ENCODE data around the gene ITGAD.
"Not testable (repeated sequence)": the region's sequence is repeated elsewhere in the genome, so short reads cannot be mapped to it uniquely, and the experiment has no call there.

ITGAD gene

GRCh38 chr16:31413943-31414342 is 20.8 kb downstream of the ITGAD start:
- TF ChIP-seq, protein P1, sequence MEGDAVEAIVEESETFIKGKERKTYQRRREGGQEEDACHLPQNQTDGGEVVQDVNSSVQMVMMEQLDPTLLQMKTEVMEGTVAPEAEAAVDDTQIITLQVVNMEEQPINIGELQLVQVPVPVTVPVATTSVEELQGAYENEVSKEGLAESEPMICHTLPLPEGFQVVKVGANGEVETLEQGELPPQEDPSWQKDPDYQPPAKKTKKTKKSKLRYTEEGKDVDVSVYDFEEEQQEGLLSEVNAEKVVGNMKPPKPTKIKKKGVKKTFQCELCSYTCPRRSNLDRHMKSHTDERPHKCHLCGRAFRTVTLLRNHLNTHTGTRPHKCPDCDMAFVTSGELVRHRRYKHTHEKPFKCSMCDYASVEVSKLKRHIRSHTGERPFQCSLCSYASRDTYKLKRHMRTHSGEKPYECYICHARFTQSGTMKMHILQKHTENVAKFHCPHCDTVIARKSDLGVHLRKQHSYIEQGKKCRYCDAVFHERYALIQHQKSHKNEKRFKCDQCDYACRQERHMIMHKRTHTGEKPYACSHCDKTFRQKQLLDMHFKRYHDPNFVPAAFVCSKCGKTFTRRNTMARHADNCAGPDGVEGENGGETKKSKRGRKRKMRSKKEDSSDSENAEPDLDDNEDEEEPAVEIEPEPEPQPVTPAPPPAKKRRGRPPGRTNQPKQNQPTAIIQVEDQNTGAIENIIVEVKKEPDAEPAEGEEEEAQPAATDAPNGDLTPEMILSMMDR (IDR thresholded peaks at IDR 0.05; ENCODE audit: insufficient read depth, missing control alignments), result no peak
- DNase-seq (ENCODE audit: insufficient read length, low spot score) (no peak), FAIRE-seq (no peak)

GRCh38 chr16:31414706-31415105 is 21.6 kb downstream of the ITGAD start:
- TF ChIP-seq, protein P1 (IDR thresholded peaks at IDR 0.05; ENCODE audit: insufficient read depth, missing control alignments), result no peak
- FAIRE-seq (no peak), DNase-seq (ENCODE audit: insufficient read length, low spot score) (no peak)

DNA sequence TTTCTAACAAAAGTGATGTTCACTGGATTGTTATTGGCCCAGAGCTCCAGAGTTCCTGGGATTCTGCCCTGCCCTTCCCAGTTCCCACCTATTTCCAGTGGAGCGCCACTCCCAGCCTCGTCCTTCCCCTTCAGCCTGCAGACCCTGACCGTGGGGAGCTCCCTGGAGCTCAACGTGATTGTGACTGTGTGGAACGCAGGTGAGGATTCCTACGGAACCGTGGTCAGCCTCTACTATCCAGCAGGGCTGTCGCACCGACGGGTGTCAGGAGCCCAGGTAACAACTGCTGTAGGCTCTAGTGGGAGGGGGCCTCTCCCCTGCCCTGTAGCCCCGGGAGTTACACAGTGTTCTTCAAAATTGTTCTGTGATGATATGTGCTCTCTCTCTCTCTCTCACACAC is 23.2 kb downstream of the ITGAD start:
- TF ChIP-seq, protein P1 (IDR thresholded peaks at IDR 0.05; ENCODE audit: insufficient read depth, missing control alignments), result no peak
- FAIRE-seq (no peak), DNase-seq (ENCODE audit: insufficient read length, low spot score) (no peak)

DNA sequence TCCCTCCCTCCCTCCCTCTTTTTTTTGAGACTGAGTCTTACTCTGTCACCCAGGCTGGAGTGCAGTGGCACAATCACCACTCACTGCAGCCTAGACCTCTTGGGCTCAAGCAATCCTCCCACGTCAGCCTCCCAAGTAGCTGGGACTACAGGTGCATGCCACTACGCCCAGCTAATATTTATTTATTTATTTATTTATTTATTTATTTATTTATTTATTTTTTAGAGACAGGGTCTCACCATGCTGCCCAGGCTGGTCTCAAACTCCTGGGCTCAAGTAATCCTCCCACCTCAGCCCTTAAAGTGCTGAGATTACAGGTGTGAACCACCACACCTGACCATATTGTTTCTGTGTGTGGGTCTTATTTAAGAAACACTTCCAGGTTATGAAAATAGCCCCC is 23.9 kb downstream of the ITGAD start:
- not testable (repeated sequence) for DNase-seq (ENCODE audit: insufficient read length, low spot score); FAIRE-seq

GRCh38 chr16:31417916-31418315 is 24.8 kb downstream of the ITGAD start:
- DNase-seq (ENCODE audit: insufficient read length, low spot score) (no peak), FAIRE-seq (no peak)
- TF ChIP-seq, protein P1 (IDR thresholded peaks at IDR 0.05; ENCODE audit: insufficient read depth, missing control alignments), result no peak

DNA sequence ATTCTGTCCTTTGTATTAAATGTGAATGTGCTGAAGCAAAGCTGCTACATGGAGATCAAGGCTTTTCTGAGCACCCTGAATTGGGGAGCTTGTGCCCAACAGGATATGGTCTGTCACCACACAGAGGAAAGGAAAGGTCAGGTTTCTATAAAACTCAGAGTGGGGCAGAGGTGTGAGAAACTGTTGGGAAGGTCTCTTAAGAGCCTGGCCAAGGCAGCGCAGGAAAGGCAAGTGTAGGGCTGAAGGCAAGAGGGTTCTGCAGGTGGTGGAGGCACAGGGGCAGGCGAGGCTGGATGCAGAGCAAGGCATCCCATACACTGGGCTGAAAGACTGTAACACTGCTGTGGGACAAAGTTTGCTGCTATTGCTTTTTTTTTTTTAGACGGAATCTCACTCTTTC is 26.9 kb downstream of the ITGAD start:
- no peak for DNase-seq (ENCODE audit: insufficient read length, low spot score)
- FAIRE-seq, result no peak
- TF ChIP-seq, protein P1 (IDR thresholded peaks at IDR 0.05; ENCODE audit: insufficient read depth, missing control alignments), result no peak

DNA sequence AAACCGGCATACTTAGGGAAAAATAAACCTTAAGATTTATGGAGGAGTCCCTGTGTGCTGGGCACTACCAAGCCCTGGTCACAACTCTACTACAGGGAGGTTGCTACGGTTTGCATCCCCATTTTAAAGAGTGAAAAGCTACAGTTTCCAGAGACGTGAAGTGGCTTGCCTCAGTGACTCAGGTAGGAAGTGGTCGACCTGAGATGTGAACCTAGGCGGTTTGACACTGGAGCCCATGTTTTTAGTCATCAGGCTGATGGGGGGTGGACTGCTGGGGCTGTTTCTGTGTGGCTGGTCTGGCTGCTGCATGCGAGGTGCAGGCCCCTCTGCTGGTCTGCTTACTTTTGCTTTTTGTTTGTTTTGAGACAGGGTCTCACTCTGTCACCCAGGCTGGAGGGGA is 28.5 kb downstream of the ITGAD start:
- DNase-seq (ENCODE audit: insufficient read length, low spot score) (no peak), FAIRE-seq (no peak)
- TF ChIP-seq, protein P1 (IDR thresholded peaks at IDR 0.05; ENCODE audit: insufficient read depth, missing control alignments), result no peak

- DNase-seq (ENCODE audit: insufficient read length, low spot score) (no peak), FAIRE-seq (no peak)
- TF ChIP-seq, protein P1 (IDR thresholded peaks at IDR 0.05; ENCODE audit: insufficient read depth, missing control alignments), result no peak
Measured at GRCh38 chr16:31423241-31423640, 30.1 kb downstream of the ITGAD start.
